ENCODE data around the gene G6PC1.

- TF ChIP-seq CTCF (conservative IDR thresholded peaks at IDR 0.05 in 1 of 2, IDR thresholded peaks at IDR 0.05 in 1 of 2; ENCODE audit: extremely low read depth in 1 of 2, insufficient read depth in 1 of 2, low read depth in 1 of 2, low read length in 2 of 2) (no peak), EZH2 (IDR thresholded peaks at IDR 0.05; ENCODE audit: borderline replicate concordance, low read length) (no peak)
Measured at GRCh38 chr17:42878123-42878880, 22.3 kb upstream of the G6PC1 start.
